Fibroblast of peridontal ligament (primary cell): ENCODE results near the gene PEX12.
"Not testable (repeated sequence)": the region's sequence is repeated elsewhere in the genome, so short reads cannot be mapped to it uniquely, and the experiment has no call there.

Source experiments
- DNase-seq: peaks from one replicate; pipeline ENCODE4 v3.0.0-alpha.2; 2010; ENCODE audit errors: extremely low read depth

PEX12 gene

GRCh38 chr17:35578929-35579432 is 610 bp upstream of the PEX12 start:
- no peak for DNase-seq

- DNase-seq = peak; percentile 33
Observed at GRCh38 chr17:35577830-35578196, 558 bp downstream of the PEX12 start.

GRCh38 chr17:35575759-35576158 is 2.6 kb downstream of the PEX12 start:
- no peak for DNase-seq

- DNase-seq = no peak
Observed at GRCh38 chr17:35569405-35569804, 9.0 kb downstream of the PEX12 start.

GRCh38 chr17:35568561-35568960 is 9.8 kb downstream of the PEX12 start:
- peak; percentile 44 for DNase-seq

GRCh38 chr17:35566968-35567367 is 11.4 kb downstream of the PEX12 start:
- DNase-seq = no peak

- not testable (repeated sequence) for DNase-seq
Observed at GRCh38 chr17:35563181-35563580, 15.2 kb downstream of the PEX12 start.

GRCh38 chr17:35560703-35561102 is 17.7 kb downstream of the PEX12 start, which contains the start of gene SLFN14:
Gene SLFN14, minus strand, starts transcription at chr17:35560819. Its CDS starts 2,757 bp downstream, at chr17:35558062.
- no peak for DNase-seq

GRCh38 chr17:35559495-35560210 is 18.7 kb downstream of the PEX12 start:
- no peak for DNase-seq

GRCh38 chr17:35557353-35557752 is 21.0 kb downstream of the PEX12 start:
- DNase-seq = no peak

- no peak for DNase-seq
Observed at GRCh38 chr17:35555691-35556090, 22.7 kb downstream of the PEX12 start.

GRCh38 chr17:35554668-35555067 is 23.7 kb downstream of the PEX12 start:
- DNase-seq = no peak

- no peak for DNase-seq
Observed at GRCh38 chr17:35553310-35553709, 25.1 kb downstream of the PEX12 start.

GRCh38 chr17:35548978-35549377 is 29.4 kb downstream of the PEX12 start:
- DNase-seq = no peak

GRCh38 chr17:35548208-35548810 is 30.1 kb downstream of the PEX12 start:
- DNase-seq = no peak

- no peak for DNase-seq
Observed at GRCh38 chr17:35546487-35546886, 31.9 kb downstream of the PEX12 start.

- no peak for DNase-seq
Observed at GRCh38 chr17:35545150-35545549, 33.2 kb downstream of the PEX12 start.

- no peak for DNase-seq
Observed at GRCh38 chr17:35543856-35544255, 34.5 kb downstream of the PEX12 start.

- DNase-seq = no peak
Observed at GRCh38 chr17:35542990-35543389, 35.4 kb downstream of the PEX12 start.

- DNase-seq = no peak
Observed at GRCh38 chr17:35541434-35541833, 36.9 kb downstream of the PEX12 start.

GRCh38 chr17:35540589-35541404 is 37.6 kb downstream of the PEX12 start:
- DNase-seq = peak; percentile 65

- no peak for DNase-seq
Observed at GRCh38 chr17:35539659-35540026, 38.7 kb downstream of the PEX12 start.
